D341Med (cell line): ENCODE results near the gene ETV3L.
A peak's percentile ranks its signal among the peaks of the same experiment; 100 is the strongest.

ENCODE experiments used
- DNase-seq: peaks from one replicate; pipeline ENCODE4 v3.0.0; 2012; ENCODE audit warnings: low spot score

The ETV3L gene

DNA sequence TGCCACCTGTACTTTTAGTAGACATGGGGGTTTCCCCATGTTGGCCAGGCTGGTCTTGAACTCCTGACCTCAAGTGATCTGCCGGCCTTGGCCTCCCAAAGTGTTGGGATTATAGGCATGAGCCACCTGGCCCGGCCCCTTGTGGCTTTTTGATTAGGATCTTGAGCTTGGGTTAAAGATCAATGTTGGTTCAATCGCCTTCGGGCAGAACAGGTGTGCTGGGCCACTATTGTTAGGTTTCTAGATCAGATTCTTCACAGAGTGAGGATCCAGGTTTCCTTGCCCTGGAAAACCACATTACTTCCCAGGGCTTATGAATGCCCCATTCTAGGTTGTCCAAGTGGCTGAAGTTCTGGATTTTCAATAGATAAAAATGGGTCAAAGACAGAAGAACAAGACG is 32.5 kb upstream of the ETV3L start:
- DNase-seq: no peak

DNA sequence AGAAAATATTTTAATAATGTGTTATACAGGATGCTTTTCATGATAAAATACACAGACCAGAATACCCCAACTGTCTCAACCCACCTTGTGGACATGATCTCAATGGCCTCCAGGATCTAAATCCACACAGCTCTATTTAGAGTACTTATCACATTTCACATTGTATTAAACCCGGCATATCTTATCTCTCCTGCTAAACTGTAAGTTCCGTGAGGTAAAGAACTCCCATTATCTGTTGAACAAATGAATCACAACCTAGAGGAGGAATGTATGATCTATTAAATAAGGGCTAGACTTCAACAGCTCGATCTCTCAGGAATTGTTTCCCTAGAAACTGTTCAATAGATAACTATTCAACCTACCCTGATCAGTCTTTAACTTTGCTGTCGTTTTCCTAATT is 31.7 kb upstream of the ETV3L start:
- no peak for DNase-seq

DNA sequence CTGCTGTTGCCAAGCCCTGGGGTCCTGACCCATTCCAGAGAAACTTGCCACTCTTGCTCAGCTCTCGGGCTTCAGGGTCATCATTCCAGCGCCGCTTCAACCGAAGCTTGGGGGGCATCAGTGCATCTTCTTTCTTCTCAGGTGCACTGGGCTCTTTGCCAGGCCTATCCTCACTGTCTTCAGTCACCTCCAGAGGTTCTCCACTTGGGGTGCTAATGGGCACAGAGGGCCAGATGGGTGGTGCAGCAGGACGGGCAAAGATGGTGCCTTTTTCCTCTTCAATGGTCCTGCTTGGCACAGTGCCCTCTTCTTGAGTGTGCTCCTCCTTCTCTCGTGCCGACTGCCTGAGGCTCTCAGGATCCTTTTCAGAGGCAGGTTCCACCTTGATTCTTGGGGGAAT is 25.2 kb upstream of the ETV3L start:
- peak; percentile 43 for DNase-seq

DNA sequence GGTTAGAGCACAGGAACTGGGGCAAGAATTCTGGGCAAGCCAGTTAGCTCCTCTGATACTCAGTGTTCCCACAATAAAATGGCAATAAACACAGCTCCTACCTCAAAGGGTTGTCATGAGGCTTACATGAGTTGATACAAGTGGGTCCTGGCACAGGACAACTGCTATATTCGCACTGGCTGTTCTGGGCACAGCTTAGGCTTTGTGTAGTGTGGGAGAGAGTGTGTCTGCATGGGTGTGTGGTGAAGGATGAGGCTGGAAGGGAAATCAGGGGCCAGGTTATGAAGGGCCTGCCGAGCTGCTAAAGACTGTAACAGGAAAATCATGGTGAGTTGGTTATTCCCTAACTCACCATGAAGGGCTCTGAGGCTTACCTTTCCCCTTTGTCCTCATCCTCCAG is 19.8 kb upstream of the ETV3L start:
- no peak for DNase-seq

DNA sequence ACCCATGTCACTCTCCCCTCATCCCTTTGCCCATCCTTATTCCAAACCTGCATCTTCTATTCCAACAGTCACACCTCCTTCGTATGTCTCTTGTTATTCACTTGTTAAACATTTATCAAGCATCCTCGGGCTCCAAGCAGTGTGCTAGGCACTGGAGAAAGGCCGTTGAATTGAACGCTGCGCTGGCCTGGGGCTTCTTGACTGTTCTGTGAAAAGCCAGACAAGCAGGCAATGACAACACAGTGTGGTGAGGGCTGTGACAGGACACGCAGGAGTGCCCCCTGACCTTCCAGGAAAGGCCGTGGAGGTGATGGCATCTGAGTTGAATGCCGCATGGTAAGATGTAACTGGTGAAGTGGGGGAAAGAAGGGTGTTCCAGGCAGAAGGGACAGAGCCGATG is 19.4 kb upstream of the ETV3L start:
- no peak for DNase-seq

DNA sequence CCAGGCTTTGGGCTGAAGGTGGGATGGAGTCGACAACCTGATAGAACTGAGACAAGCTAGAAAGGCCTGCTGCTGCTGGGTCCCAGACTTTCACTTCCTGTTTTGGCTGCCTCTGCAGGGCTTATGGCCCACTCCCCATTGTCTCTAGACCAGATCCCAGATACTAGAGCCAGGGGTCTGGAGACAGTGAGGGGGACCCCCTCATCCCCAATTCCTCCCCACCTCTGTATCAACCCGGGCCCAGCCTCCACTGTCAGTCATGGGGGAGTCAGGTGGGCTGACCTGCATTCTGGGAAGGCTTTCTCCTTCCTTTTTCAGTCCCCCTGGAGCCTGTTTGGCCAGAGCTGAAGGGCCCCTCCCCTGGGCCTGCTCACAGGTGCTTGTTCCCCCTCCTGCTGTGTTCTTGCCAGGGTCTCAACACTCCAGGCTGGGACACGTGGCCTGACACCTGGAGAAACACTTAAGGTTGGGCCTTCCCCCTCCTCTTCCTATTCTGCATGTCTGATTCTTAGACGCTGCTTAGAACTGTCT is 18.0 kb upstream of the ETV3L start:
- no peak for DNase-seq

DNA sequence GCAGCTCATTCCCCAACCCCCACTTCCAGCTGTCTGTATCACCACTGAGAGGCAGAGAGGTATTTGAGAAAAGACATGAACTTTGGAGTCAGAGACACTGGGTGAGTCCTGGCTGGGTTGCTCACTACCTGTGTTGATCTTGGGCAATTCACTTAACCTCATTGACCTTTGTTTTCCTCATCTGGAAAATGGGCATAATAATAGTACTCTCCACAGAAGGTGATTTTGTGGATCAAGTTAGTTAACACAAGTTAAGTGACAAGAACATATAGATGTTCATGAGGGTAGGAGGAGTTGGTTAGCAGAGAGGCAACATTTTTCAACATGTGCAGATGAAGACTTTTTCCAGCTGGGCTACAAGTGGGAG is 17.1 kb upstream of the ETV3L start:
- no peak for DNase-seq

DNA sequence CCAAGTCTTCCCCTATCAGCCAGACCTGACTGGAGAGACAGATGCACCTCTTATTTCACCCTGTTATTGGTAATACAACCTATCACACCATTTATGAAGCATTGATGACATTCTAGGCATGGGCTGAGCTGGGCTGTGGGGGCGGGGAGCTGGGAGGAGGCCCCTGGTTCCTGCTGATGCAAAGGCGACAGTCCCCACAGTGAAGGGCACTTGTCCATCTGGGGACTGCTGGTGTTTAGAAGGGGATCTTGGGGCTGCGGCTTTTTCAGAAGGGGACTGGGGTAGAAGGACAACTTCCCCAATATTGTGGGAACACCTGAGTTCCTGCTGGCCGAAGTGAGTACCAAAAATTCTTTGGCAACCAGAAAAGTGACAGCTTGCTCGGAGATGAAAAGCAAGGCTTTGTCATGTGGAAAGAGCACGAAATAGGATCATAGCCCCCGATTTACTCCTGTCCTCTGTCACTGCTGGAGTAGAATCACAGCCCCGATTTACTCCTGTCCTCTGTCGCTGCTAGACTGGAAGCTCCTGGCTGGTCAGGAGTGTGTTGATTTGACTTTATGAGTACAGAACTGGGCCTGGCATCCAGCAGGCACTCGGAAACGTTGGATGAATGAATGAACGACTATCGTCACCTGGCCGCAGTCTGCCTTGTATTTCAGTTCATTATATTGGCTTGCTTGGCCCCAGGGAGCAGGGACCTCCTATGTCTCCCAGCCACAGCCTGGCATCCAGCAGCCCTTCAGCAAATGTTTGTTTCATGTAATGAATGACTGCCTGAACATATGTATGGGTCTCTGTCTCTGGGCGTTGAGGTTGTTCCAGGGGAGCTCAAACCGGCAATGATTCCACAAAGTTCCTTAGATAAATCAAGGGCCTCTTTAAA is 16.5 kb upstream of the ETV3L start:
- peak; percentile 28 for DNase-seq

DNA sequence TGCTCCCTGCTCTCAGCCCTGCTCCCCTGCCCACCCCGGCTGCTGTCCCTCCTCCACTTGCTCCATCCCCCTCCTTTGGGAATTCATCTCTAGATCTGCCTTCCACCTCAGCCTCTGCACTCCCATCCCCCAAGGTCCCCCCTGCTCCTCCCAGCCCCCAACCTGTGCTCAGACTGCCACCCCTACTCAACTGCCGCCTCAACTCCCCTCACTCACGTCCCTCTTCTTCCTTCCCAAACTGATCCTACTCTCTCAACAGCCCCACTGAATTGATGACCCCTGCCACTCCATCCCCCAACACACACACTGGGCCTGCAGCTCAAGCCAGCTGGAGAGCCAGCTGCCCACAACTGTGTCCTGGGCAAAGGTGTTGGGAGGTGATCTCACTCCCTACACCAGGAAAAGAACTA is 15.8 kb upstream of the ETV3L start:
- DNase-seq: peak; percentile 26

DNA sequence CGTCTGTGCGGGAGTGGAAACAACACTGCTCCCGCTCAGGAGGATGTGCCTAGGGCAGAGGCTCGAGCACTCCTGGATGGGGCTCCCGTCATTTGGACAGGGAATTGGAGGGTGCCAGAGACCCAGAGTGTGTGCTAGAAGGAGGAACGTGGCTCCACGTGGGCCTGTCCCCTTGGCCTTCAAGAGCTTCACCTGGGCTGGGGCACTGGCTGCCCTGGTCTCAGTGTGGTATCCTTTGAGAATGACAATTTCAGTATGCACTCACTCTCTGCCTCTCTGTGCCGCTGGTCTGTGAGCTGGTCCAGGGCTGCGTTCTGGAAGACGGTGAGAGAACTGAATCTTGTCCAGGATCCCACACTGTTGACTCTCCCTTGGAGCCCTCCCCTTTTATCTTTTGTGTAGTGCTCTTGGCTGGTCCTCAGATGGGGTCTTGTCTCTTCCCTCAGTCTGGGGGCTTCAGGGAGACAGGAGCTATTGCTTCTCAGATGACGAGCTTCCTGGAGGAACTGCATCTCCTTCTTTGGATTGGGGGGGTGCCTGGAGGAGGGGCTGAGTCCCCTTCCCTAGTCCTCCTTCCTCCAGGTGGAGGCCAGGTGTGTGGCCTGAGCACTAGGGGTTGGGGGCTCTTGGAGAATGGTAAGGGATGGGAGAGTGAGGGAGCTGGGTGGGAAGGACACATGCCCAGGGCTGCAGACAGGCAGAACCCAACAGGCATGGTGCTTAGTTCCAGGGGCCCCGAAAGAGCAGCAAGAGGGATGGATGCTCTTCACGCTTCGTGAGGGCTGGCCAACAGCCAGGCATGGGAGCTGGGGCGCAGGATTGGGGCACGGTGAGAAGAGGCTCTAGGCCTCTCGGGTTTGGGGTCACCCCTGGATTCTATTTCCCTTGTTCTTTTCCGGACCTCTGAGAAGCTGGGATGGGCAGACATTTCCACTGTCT is 14.8 kb upstream of the ETV3L start:
- DNase-seq: peak; percentile 30

DNA sequence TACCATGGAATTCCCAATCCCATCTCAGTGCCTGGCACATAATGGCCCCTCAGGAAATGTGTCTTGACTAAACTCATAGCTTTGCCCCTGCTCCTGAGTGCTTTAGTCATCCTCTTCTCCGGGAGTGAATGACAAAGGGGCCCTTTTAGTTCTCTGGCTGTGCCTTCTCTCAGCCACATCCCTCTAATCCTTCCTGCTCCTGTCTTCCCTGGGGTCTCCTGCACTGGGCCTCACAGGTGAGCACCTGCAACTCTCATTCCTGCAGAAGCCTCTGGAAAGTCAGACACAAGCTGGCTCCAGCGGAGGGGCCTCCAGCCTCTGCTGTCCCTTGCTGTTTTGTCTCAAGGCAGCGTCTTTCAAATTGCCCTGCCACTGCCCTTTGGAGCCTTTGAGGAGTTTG is 14.0 kb upstream of the ETV3L start:
- no peak for DNase-seq

DNA sequence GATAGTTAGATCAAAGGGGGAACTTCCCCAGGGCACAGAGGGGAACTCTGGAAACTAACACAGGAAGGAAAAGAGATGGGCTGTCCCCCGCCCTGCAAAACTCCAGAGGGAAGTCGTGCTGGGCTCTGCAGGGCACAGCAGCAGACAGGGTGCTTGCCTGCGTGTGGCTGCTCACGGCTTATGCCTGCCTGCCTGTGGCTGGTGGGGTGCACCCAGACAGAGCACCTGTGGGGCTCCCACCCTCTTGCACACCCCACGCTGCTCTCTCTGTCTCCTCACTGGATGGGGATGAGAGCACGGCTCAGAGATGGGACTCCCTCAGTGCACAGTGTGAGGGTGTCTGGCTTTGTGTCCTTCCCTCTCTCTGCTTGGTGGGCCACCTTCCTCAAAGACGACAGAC is 13.5 kb upstream of the ETV3L start:
- peak; percentile 34 for DNase-seq

DNA sequence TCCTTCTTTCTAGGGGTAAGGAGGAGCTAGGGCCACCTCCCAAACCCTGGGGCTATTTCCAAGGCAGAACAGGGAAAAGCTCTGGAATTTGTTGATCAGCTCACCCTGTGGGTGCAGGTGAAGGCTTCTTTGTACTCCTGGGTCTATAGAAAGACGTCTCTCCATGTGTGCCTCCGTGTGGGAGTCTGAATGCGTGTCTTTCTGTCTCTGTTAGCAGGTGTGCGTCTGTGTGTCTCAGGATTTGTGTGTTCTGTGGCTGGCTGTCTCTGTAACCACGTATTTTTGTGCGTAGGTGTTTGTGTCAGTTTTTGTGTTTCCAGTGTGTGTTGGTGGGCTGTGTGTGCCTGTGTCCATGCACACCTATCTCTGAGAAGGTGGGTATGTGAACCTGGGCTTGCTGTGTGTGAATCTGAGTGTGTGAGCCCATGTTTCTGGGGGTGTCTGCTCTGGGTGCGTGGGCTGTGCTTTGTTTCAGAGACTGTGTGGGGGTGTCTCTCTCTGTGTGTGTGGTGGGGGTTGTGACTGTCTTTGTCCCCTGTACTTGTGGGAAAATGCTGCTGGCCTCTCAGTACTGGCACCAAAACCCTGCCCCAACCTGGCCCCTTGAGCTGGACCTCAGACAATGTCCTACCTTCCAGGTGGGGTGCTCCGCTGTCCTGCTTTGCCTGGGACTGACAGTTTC is 12.7 kb upstream of the ETV3L start:
- no peak for DNase-seq

DNA sequence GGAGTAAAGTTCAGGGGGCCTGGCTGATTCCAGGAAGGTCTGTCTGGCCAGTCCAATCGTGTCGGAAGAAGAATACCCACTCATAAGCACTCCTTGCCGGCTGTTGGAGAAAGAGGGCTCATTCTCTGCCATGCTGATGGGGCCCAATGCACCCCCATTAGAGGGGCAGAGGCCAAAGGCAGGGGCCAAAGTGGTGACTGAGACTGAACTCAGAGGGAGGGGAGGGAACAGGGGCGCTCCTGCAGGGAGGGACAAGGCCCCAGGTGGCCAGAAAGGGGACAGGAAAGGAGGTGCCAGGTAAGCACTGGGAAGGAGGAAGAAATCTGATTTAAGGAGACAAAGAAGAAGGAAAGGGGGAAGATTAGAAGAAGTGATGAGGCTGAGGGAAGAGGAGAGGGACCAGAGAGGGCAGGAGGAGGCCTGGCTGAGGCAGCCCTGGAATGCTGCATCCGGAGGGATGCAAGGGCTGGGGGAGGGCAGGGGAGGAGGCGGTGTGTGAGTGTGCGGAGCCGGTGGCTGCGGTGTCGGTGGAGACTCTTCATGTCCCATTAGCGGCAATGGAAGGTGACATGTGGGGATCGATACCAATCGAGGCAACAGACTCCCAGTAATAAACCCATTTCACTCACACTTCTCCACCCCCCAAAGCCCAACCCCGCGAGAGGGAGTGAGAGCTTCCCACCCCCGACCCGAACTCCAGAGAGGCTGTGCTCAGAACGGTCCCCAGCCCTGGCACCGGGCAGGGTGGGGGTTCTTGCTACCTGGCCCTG is 12.0 kb upstream of the ETV3L start:
- peak; percentile 27 for DNase-seq

DNA sequence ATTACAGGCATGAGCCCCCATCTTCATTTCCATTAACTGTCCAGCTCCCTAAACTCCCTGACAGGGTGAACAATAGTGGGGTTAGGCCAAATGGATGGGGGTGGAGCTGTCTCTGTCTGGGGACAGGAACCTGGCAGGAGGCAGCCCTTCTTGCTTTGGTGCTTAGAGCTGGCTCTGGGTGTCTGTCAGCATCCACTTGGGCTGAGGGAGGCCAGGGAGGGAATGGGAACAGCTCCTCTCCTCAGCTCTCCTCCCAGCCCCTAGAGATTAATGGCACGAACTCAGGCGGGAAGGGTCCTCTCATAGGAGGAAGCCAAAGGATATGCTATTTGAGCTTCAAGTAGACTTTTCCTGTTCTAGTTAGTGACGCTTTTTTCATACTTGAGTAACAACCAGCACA is 11.1 kb upstream of the ETV3L start:
- no peak for DNase-seq

DNA sequence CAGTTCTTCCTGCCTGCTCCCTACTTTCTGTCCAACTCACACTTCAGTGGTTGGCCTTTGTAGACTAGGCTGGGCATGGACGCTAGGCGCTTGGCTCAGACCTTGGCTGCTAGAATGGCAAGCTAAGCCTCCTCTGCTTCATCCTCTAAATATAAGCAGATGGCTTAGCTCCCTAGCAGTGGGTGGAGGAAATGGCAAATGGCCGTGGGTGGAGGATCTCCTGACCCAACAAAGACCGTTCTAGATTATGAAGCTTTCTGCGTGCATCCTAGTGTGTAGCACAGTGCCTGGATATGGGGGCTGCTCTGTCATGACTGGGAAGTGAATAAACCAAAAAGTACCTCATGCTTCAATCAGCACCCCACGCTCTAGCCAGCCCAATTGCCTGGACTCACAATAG is 10.4 kb upstream of the ETV3L start:
- DNase-seq: peak; percentile 26

DNA sequence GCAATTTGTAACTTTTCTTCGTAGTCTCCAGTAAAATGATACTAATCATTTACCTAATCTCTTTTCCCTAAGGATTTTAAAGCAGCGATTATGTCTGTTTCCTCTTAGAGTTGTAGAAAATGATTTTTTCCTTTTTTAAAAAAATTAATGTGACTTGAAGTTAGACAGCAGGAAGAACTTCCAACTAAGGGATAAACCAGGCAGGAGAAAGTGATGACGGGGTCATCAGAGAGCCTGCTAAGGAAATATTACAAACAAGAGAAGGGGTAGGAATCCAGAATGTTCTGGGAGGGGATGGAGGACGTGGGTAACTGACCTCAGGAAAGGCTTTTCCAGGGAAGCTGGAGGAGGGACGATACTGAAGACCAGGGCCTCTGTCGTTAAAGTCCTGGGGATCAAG is 8.8 kb upstream of the ETV3L start:
- no peak for DNase-seq

DNA sequence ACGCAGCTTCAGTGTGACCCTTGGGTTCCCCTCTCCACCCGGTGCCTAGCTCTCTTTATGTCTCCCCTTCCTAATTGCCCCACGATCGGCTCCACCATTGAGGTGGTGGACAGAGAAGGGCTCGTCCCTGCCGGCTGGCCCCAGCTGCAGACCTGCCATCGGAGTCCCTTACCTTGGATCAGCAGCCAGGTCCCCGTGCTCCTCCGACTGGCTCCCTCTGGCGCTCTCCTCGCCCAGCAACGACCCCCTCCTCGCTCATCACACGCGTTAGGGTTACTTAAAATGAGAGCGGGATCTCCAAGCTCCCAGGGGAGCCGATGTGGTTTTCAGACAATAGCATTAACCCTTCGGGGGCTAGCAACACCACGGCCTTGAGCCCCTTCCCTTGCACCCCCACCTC is 8.1 kb upstream of the ETV3L start:
- DNase-seq: peak; percentile 47

DNA sequence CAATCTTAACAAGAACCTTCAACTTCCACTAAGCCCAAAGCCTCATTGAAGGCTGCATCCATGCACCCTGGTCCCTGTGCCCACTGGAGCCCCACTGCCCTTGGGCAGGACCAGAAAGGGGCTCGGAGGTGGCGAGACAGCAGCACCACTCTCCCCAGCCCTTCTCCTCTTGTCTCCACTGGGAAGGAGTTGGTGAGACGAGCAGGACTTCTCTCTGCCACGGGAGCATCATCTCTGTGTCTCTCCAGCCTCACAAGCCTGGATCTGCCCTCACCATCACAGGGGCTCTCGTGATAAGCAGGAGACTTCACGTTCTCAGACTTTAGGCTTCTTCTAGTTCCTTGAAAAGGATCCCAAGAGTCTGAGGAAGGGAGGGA is 7.2 kb upstream of the ETV3L start:
- no peak for DNase-seq

DNA sequence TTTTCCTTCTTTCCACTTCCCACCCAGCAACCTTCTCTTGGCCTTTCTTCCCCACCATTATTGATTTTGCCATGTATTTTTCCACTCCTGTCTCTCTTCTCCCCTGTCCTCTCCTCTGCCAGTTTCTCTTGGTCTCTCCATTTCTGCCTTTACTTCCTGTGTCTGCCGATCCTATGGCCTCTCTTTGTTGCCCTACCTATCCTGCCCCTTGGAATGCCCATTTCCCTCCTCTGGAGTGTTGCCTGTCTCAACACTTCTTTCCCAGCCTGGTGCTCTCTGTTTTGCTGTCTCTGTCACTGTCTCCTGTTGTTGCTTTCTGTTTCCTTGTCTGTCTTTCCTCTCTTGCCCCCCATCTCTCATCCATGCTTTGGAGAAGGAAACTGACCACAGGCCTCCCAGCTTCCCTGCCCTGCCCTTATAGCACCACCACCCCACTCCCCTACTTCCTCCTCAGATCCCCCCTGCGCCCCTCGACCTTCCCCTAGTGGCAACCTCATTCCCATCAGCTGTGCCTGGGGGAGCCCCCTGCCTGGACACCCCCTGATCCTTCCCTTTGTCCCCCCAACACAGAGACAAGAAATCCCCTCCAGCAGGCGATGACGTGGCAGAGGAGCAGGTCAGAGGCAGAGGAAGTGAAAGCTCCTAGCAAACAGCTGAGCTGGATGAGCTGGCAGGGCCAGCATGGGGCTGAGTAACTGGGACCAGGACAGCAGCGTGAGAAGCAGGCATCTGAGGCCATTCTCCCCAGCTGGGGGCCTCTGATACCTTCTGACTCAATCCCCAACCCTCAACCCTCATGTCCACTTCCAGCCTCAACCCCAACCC is 6.6 kb upstream of the ETV3L start:
- DNase-seq: peak; percentile 39
